ENCODE data around the gene USP44.

USP44 gene

DNA sequence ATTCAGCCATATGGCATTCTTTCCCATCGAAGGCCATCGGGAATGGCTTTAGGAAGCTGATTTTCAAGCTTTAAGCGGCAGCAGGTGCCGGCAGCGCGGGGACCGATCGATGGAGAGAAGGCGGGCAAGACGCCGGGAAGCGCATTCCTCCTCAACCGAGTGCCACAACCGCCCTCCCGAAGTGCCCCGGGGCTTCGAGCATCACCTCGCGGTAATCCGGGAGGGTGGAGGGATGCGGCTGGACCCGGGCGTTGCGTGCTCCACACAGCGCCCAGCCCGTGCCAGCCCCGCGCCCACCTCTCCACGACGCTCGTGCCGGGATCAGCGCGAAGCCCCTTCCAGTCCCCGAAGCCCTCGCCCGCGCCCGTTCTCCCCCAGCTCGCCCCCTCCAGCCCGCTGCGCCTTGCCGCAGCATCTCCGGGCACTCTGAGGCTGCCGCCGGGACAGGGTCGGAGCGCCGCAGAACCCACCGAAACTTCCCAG lies 3.2 kb downstream of the USP44 start:
- peak; percentile 35 for DNase-seq

DNA sequence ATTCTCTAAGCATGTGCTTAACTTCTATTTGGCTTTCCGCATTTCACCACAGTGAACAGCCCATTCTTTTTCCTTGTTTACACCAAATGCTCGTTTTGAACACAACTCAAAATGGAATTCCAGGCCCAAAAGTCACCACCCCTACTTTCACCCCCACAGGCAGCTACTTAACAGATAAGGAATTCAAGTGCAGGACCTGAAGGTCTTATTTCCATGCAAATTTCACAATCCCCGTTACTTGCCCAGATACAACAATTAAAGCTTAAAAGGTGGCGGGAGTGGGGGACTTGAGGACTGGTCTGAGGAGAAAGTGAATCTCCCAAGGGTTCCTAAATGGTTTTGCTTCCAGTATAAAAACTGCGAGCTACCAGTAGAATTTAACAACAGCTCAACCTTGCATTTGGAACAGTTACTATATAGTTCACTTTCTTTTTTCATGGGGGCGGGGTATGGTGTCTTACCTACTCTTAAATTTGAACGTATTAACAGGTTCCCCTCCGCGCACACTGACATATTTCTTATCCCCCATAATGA lies 3.7 kb downstream of the USP44 start:
- no peak for DNase-seq

DNA sequence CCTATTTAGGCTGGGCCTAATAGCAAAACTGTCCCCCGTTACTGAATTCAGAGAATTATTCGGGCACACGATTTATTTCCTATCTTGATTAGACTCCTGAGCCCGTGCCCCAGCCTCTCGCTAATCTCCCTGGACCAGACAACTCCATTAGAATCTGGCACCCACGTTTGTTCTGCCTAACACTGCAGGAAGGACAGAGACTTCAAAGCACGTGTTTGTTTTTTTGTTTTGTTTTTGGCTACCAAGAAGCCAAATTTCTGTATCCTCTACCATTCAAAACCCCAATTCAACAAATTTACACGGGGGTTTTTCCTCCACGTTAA lies 4.8 kb downstream of the USP44 start:
- DNase-seq, result no peak

DNA sequence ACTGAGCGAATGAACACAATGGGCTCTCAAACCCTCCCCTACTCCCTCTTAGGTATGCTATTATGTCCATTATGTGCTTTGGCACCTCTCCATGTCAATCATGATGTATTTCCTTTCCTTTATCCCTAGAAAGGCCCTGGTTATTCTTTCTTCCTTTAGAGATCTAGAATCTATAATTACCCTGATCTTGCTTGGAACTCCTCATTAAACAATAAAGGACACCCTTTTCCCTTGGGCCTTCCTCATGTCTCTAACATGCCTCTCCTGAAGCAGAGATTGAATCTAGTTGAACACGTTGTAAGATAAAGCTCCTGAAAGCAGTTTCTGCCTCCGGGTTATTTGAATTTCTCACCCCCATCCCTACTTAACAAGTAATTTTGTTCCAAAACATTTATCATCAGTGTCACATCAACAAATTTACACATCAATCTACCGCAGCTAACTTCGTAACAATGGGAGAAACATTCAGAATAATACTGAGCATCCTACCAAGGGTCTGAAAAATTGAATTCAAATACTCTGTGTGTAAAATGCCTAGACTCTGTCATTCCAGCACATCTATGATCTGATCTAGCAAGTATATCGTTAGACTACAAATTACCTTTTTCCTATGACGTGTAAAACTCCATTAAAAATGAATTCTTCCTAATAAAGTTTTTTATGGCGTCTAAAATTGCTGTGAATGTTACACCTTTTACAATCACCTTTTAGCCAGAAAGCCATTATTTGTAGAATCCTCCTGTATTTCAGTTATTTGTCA lies 5.4 kb downstream of the USP44 start:
- DNase-seq, result peak; percentile 65

DNA sequence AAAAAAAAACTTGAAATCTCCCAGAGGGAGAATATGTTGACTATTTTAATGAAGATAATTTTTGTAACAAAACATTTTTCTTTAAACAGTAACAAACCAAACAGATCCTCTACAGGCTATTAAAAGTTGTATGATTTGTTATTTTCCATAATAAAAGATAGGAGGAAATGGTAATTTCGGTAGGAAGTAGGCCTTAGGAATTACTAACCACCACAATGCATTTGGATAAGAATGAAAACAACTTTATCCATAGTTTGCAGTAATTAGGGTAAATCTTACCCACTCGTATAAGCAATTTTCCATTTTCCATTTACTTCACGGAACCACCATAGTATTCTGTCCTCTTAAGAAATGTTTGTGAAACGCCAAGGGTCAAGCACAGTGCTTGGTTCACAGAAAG lies 6.0 kb downstream of the USP44 start:
- DNase-seq, result no peak

DNA sequence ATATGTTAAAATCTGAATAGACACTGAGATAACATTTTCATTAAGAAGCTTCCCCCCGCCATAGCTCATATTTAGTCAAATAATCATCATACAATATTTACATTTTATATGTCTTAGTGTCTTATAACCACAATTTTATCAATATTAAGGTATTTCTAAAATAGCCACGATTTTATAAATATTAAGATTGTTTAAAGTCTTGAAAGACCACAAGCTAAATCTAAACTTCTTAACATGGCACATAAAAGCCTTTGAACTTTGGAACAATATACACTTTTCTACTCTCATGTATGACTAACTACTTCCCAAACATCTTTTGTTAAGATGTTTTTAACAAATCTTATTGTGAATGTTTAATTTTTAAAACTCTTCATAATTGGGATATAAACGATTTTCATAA lies 6.5 kb downstream of the USP44 start:
- DNase-seq, result no peak

DNA sequence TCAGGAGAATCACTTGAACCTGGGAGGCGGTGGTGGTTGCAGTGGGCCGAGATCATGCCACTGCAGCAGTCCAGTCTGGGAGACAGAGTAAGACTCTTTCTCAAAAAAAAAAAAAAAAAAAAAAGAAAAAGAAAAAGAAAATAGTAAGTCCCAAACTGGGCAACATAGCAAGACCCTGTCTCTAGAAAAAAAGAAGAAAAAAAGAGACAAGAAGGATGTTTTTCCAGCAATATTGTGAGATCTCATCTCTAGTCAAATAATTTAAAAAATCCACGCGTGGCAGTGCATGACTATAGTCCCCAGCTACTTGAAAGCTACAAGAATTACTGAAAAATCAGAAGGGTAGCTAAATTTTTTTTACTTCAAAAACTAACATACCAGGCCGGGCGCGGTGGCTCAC lies 8.0 kb downstream of the USP44 start:
- no peak for DNase-seq

DNA sequence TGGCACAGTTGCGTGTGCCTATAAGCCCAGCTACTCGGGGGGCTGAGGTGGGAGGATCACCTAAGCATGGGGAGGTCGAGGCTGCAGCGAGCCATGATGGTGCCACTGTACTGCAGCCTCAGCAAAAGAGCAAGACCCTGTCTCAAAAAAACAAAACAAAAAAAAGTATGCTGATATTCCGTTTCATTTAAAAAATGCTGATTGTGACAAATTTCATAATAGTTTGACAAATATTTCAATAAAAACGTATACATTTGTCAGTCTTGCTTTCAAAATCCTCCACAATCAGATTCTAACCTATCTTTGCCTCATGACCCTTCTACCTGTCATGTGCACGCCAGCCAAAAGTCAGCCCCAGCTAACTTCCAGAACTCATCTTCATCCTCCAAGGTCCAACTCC lies 9.8 kb downstream of the USP44 start:
- no peak for DNase-seq

DNA sequence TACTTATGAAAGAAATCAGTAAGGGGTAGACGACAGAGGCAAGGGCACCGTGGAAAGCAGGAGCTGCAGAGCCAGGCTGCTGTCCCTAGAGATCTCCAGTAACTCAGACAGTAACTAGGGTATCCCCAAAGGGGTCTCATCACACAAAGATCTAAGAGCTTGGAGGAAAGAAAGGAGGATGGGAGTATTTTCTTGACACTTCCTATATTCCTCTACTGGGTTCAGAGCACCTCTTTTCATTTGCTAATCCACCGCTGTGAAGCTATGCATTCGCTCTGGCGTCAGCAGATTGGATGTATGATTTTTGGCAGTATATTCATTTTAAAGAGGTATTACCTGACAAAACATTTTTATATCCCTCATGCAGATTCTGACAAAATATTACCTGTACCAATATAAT lies 12.6 kb downstream of the USP44 start:
- no peak for DNase-seq

DNA sequence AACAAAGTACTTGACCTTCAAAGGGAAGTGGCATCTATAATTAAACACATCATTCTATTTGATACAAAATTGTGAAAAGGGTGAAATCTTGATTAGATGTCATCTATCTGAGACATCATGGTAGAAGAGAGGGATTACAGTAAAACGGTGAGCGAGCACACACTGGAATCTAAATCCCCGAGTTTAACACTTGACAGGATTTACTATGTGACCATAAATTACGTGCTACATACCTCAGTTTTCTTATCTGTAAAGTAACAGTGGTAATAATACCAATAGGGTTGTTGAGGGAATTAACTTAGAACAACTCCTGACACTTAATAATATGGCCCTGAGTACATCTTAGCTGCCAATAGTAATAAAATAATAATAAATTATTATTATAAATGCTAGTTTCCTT lies 13.3 kb downstream of the USP44 start:
- no peak for DNase-seq

DNA sequence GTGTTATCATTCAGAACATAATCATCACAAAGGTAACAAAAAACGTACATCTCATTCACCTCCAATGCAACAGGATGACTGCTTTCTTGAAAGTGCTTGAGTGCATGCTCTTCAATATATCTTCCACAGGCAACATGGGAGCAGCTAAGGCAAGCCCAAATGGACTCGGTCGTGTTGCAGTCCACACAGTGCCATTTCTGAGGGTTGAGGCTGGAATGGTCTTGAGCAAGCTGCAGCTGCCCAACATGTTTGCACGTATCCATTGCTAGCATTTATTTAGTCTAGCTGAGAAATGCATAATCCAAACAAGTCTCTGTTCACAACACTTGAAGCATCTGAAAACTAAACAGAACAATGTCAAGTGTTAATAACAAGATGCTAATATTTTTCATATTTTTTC lies 17.3 kb downstream of the USP44 start:
- no peak for DNase-seq

DNA sequence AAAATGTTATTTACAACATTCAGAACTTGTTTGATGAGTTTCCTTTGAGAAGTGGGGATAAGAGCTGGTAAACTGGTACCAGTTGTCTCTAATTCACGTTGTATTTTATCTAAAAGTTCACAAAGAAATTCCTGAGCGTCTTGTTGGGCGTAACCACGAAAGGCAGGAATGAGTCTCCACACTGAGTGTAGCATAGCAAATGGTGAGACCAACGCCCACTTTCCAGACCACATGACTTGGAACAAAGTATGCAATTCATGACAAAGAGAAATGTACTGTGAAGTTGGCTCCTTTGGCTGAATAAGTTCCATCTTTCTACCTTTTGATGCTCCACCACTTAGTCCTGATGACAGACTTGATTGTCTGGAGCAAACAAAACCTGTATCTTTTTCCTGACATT lies 18.4 kb downstream of the USP44 start:
- no peak for DNase-seq

DNA sequence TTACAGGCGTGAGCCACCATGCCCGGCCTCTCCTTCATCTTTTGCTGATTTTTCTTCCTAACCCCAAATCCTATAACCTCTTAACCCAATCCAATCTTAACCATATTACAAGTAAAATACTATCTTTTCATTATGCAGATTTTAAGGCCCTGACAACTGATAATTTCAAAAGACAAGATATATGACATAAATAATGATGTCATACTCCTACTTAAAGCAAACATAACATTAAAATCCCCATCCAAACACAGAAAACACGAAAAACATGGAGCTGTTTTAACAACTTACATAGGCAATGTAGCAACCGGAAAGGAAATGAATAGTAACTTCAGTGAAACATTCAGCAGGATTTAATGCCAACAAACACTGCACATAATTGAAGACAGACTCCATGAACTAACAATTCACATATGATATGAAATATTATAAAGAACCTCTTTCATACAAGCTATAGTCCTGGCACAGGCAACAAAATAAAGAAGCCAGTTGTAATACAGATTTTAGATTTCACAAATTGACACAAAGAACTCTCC lies 21.5 kb downstream of the USP44 start:
- no peak for DNase-seq

DNA sequence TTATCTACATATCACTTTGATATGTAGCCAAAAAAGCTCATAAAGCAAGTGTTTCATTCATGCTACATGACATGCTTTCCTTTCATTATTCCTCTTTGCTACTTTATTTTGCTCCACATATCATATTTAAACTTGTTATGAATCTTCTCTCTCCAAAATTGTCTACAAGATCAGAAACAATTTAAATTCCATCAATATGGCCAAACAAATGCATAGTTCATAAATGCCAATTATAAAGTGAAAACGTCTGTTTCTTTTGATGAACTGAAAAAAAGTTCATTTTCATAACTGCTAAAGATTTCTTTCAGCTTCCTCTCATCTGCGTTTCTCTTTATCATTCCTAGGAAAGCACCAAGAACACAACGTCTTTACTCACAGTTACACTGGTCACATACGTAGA lies 22.8 kb downstream of the USP44 start:
- no peak for DNase-seq

DNA sequence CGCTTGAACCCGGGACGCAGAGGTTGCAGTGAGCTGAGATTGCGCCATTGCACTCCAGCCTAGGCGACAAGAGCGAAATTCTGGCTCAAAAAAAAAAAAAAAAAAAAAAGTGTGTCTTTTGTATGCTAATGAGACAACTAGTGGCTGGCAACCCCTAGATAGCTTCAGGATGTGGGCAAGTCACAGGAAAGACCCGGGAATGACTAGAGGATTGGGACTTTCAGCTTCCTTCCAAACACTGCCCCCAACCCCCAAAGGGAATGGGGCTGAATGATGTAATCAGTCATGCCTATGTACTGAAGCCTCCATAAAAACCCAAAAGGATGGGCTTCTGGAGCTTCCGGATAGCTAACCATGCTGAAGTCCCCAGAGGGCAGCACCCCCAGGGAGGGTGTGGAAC lies 28.6 kb downstream of the USP44 start:
- DNase-seq, result no peak

DNA sequence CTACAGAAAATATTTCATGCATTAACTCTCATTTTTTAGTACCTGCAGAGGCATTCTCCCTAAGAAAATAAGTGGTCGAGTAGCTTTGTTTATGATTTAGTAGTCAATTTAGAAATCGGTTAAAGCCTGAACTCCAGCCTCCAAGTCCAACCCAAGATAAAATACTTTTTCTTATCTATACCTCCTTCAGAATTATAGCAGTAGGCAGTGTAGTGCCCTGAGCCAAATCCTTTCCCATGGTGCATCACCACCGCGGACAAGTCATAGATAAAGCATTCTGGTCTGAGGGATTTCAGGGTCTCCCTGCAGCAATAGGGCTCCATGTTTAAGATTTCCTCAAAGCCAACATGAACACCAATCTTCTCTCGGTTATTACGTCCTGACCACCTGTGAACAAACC lies 30.5 kb downstream of the USP44 start:
- no peak for DNase-seq

DNA sequence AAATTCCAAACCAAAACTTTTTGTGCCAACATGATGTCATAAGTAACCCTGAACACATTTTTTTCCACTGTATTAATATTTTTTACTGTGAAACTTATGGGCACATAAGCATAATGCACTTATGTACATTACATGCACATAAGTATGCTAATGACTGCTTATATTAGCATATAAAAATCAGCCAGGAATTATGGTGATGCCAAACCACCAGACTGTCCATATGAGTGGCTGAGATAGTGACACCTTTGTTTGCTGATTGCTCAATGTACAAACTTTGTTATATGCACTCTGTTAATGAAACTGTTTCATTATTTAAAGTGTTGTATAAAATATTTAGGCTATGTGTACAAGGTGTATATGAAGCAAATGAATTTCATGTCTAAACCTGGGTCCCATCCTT lies 32.3 kb downstream of the USP44 start:
- DNase-seq, result no peak

DNA sequence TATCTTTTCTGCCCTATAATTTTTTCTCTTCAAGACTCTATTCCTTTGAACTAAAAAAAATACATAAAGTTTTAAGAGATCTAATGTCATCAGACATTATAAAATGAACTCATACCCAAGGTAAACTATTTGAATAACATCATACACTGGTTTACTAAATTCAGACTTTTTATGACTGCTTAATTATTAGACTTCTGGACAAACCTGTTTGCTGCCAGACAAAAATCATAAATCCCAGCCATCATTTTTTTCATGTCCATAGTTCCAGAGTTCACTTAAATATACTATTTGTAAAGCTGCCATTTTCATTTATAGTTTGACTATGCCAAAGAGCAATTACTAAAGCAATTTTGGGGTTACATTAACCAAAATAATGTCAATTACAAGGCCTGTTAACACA lies 34.0 kb downstream of the USP44 start:
- no peak for DNase-seq

DNA sequence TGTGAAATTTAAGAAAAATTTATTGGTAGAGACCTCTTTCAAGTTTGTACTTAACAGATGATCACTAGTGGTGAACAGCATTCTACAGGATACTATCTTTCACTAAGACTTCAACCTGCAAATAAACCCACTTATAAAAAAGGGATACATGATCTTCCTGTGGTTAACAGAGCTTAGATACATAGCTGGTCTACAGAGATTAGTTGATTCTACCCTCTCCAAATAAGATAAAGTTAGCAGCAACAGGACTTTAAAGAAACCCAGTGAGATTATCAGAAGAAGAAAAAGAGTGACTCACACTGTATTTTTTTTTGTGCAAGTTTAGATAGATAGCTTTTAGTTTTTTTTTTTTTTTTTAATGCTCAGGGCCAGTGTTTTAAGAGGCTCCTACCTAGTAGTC lies 34.5 kb downstream of the USP44 start:
- no peak for DNase-seq

DNA sequence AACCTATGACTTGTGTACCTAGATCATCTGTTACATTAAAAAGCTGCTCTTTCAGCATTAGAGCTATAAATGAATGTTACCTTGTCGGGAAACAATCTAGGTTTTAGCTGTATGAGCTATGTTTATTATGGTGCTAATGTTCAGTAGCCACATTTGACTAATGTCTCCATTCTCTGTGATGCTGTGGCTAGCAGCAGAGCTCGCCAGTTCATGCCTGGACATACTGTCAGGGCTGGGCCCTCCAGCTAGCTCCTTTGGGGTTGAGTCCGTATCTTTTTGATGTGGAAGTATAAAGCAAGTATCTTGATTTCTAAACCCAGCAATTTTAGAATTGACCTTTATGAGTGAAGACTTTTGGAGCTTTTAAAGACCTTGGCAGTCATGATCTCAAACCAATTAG lies 36.1 kb downstream of the USP44 start:
- DNase-seq, result no peak

DNA sequence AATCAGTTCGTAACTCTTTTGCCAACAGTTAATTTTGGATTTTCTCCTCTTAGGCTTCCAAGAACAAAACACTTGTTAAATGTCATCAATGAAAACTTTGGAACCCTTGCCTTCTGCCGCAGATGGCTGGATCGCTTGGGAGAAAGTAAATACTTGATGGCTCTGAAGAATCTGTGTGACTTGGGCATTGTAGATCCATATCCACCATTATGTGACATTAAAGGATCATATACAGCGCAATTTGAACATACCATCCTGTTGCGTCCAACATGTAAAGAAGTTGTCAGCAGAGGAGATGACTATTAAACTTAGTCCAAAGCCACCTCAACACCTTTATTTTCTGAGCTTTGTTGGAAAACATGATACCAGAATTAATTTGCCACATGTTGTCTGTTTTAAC lies 37.7 kb downstream of the USP44 start:
- no peak for DNase-seq

DNA sequence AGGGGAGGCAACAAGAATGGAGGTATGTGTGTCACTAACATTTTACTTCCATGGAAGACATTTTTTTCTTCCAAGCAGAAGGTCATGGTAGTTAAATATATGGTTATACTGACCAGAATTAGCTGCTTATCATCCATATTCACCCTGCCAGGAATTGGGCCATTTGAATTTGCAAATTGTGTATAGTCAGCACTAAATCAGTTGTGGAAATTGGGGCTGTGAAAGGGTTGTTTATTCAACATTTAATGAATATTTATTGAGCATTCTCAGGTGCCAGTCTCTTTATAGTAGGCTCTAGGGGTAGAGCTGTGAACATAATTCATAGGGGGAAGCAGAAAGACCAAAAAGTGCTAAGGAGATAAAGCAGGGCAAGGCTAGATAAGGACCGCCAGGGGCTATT lies 39.3 kb downstream of the USP44 start:
- no peak for DNase-seq

DNA sequence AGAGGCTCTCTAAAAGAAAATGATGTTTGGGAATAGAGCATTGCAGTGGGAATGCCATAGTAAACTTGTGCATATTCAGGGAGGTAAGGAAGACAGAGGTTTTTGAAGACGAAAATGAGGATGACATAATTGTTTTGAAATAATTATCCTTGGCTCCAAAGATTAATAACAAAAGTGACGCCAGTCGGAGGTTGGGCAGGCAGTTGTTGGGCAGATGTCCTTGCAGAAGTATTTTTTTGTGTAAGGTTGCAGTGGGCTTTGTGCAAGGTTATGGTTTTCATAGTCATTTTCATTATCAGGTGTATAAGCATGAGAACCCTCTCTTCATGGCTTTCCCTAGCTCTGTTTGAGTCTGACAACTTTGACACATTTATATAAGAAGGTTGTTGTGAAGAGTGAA lies 42.0 kb downstream of the USP44 start:
- no peak for DNase-seq

DNA sequence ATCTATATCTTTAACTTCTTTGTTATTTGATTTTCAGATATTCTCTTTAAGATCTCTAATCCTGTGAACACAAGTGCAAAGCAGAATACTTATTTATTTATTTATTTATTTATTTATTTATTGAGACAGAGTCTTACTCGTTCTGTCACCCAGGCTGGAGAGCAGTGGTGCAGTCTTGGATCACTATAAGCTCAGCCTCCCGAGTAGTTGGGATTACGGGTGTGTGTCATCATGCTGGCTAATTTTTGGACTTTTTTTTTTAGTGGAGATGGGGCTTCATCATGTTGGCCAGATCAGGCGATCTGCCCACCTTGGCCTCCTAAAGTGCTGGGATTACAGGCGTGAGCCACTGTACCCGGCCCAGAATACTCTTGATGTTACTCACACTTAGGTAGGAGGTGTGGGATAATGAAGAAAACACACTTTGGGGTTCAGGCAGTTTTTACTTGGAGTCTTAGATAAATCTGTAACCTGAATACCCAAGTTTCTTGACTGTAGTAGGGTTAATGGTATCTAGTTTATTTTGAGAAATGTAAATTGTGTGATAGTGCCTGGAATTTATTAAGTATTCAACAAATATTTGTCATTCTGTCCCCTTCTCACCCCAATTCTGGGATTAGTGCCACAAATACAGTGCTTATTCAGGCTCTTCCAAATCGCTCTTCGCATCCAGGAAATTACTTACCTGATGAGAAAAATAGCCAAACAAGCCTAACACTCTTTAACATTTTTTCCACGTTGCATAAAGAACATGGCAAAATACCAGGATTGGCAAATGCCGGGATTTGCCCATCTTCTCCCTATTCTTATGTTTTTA lies 44.4 kb downstream of the USP44 start:
- no peak for DNase-seq
